SK-N-MC (cell line): ENCODE results near the gene TMEM132D.

Experiments
- EZH2 ChIP-seq: fragments of 200-600 bp; sonication (generic); IDR thresholded peaks from one replicate; pipeline ENCODE4 v1.6.1; 2017; ENCODE audit warnings: antibody characterized with exemption
- FOXP2 ChIP-seq: optimal IDR thresholded peaks from 2 replicates; pipeline ENCODE3; 2011; ENCODE audit warnings: mild to moderate bottlenecking, moderate library complexity; ENCODE audit not compliant: insufficient read depth; ENCODE audit errors: extremely low read length, control extremely low read depth
- POLR2AphosphoS5 ChIP-seq: IDR thresholded peaks from 2 replicates; pipeline ENCODE4 v1.6.1; 2012; ENCODE audit warnings: mild to moderate bottlenecking, low read depth, low read length, borderline replicate concordance

GRCh38 chr12:129825316-129825715 lies 78.5 kb downstream of the TMEM132D start:
- TF ChIP-seq EZH2, result no peak
- TF ChIP-seq POLR2AphosphoS5, result no peak
- TF ChIP-seq FOXP2, result no peak
